GM12874 (cell line): ENCODE measurements around the gene FAM181A.
A peak's percentile ranks its signal among the peaks of the same experiment; 100 is the strongest.

Experiments
- CTCF ChIP-seq: IDR thresholded peaks from 2 replicates; pipeline ENCODE4 v1.5.1; 2011; ENCODE audit warnings: low read depth, mild to moderate bottlenecking, control low read depth, low read length, moderate library complexity; ENCODE audit not compliant: insufficient read depth

Gene FAM181A

GRCh38 chr14:93969082-93969828, 42.1 kb downstream of the FAM181A start:
- no peak for TF ChIP-seq CTCF

- TF ChIP-seq CTCF, result peak; percentile 53; the same call in 1 of the 2 replicates
Measured at GRCh38 chr14:93970585-93970964, 43.4 kb downstream of the FAM181A start.

GRCh38 chr14:93970965-93971634, 44.0 kb downstream of the FAM181A start:
- no peak for TF ChIP-seq CTCF

- no peak for TF ChIP-seq CTCF
Measured at GRCh38 chr14:93971635-93972027, 44.5 kb downstream of the FAM181A start.

GRCh38 chr14:93972618-93973205, 45.6 kb downstream of the FAM181A start:
- no peak for TF ChIP-seq CTCF

- no peak for TF ChIP-seq CTCF
Measured at GRCh38 chr14:93973607-93974006, 46.5 kb downstream of the FAM181A start.

GRCh38 chr14:93974299-93974698, 47.2 kb downstream of the FAM181A start:
- TF ChIP-seq CTCF, result no peak
